SK-N-SH (cell line): ENCODE data around the gene MSRB2. TPM values are rescaled to one million over a fixed set of nuclear protein-coding genes. Genes with fewer than 3 reads are reported as not detected.

Experiments used
- CTCF ChIA-PET: fragments of 300-600, 350-600 bp; formaldehyde crosslinking; extraction: SDS; loops from one replicate; lab custom pipeline; 2021; lab: Yijun Ruan, JAX
- POLR2A ChIA-PET: fragments of 350-600 bp; sonication (Branson Sonifier 250); formaldehyde crosslinking; extraction: SDS; loops from one replicate; lab custom pipeline; 2020; ENCODE audit warnings: antibody characterized with exemption, inconsistent platforms; lab: Yijun Ruan, JAX
- DNase-seq: peaks from one replicate; pipeline ENCODE4 v3.0.0; 2012
- H2AFZ ChIP-seq: fragments of 200-600 bp; sonication (generic); 2 replicates; pipeline ENCODE4 v1.8.1; 2016; ENCODE audit warnings: antibody characterized with exemption, mild to moderate bottlenecking, low read depth
- H3F3A ChIP-seq: fragments of 200-600 bp; sonication (generic); replicated peaks from 2 replicates; pipeline ENCODE3; 2016; ENCODE audit warnings: antibody characterized with exemption, mild to moderate bottlenecking; ENCODE audit not compliant: insufficient read depth
- H3K27ac ChIP-seq, 2 experiments: fragments of 200-500 bp in 1 of 2; fragments of 200-600 bp in 1 of 2; sonication (Bioruptor generic) in 1 of 2; sonication (generic), shearing (Covaris generic) in 1 of 2; 2 replicates each; pipeline versions ENCODE4 v1.5.1 to v1.6.1; 2014 to 2016; ENCODE audit warnings: low read depth in 2 of 2, inconsistent platforms in 1 of 2, low read length in 1 of 2, mild to moderate bottlenecking in 1 of 2, mixed read lengths in 1 of 2
- H3K27me3 ChIP-seq: fragments of 200-600 bp; sonication (generic), shearing (Covaris generic); 2 replicates; pipeline ENCODE4 v1.6.1; 2016; ENCODE audit warnings: mixed run types; ENCODE audit not compliant: insufficient read depth
- H3K36me3 ChIP-seq, 2 experiments: fragments of 200-500 bp in 1 of 2; fragments of 200-600 bp in 1 of 2; sonication (Bioruptor generic) in 1 of 2; sonication (generic) in 1 of 2; replicated peaks in 1 of 2; 2 replicates each; pipeline versions ENCODE3 to v1.5.1; 2014 to 2016; ENCODE audit warnings: low read length in 1 of 2, mild to moderate bottlenecking in 1 of 2; ENCODE audit not compliant: insufficient read depth in 2 of 2, control insufficient read depth in 1 of 2
- H3K4me1 ChIP-seq, 2 experiments: fragments of 200-500 bp in 1 of 2; fragments of 200-600 bp in 1 of 2; sonication (Bioruptor generic) in 1 of 2; sonication (generic), shearing (Covaris generic) in 1 of 2; 2 replicates each; pipeline versions ENCODE4 v1.5.1 to v1.6.1; 2014 to 2016; ENCODE audit warnings: low read depth in 1 of 2, low read length in 1 of 2, mixed run types in 1 of 2; ENCODE audit not compliant: insufficient read depth in 2 of 2, control insufficient read depth in 1 of 2
- H3K4me2 ChIP-seq: fragments of 200-600 bp; sonication (generic), shearing (Covaris generic); 2 replicates; pipeline ENCODE4 v1.6.1; 2017; ENCODE audit warnings: mixed run types
- H3K4me3 ChIP-seq, 2 experiments: fragments of 200-500 bp in 1 of 2; fragments of 200-600 bp in 1 of 2; sonication (Bioruptor generic) in 1 of 2; sonication (generic), shearing (Covaris generic) in 1 of 2; 2 replicates each; pipeline versions ENCODE4 v1.5.1 to v1.8.1; 2014 to 2016; ENCODE audit warnings: low read depth in 2 of 2, inconsistent platforms in 1 of 2, low read length in 1 of 2, mild to moderate bottlenecking in 1 of 2, mixed read lengths in 1 of 2, moderate library complexity in 1 of 2
- H3K79me2 ChIP-seq: fragments of 200-600 bp; sonication (generic); 2 replicates; pipeline ENCODE4 v1.8.1; 2017; ENCODE audit warnings: mild to moderate bottlenecking; ENCODE audit not compliant: insufficient read depth
- H3K9ac ChIP-seq: fragments of 200-600 bp; sonication (generic); 2 replicates; pipeline ENCODE4 v1.6.1; 2017; ENCODE audit warnings: mixed run types
- H3K9me2 ChIP-seq: fragments of 200-600 bp; sonication (generic); 2 replicates; pipeline ENCODE4 v1.6.1; 2017; ENCODE audit warnings: mixed run types
- H3K9me3 ChIP-seq: fragments of 200-600 bp; sonication (generic); 2 replicates; pipeline ENCODE4 v1.6.1; 2017; ENCODE audit warnings: mixed run types, mild to moderate bottlenecking, moderate library complexity
- H4K20me1 ChIP-seq: fragments of 200-600 bp; sonication (generic); 2 replicates; pipeline ENCODE4 v1.6.1; 2017; ENCODE audit warnings: mild to moderate bottlenecking, mixed run types; ENCODE audit not compliant: insufficient read depth
- CHD2 ChIP-seq: fragments of 150-350 bp; IDR thresholded peaks from 2 replicates; pipeline ENCODE4 v1.6.1; 2018; ENCODE audit warnings: low read length; ENCODE audit not compliant: partially characterized antibody
- EP300 ChIP-seq, 2 experiments: IDR thresholded peaks; 2 replicates each; pipeline versions ENCODE4 v1.4.0 to v1.6.1; 2012; ENCODE audit warnings: borderline replicate concordance in 1 of 2, low read depth in 1 of 2, low read length in 1 of 2
- FOXM1 ChIP-seq: IDR thresholded peaks from 2 replicates; pipeline ENCODE4 v1.4.0; 2012; ENCODE audit warnings: low read depth, mild to moderate bottlenecking
- GABPA ChIP-seq: IDR thresholded peaks from 2 replicates; pipeline ENCODE4 v1.4.0; 2012; ENCODE audit warnings: low read depth, mild to moderate bottlenecking
- GATA2 ChIP-seq: sonication (generic); formaldehyde crosslinking; IDR thresholded peaks from 2 replicates; pipeline ENCODE4 v1.5.0; 2020; ENCODE audit warnings: mild to moderate bottlenecking, missing genetic modification reagents
- IRF3 ChIP-seq: fragments of 150-350 bp; IDR thresholded peaks from 2 replicates; pipeline ENCODE4 v1.6.1; 2016; ENCODE audit warnings: mild to moderate bottlenecking, low read depth, low read length
- JUND ChIP-seq: IDR thresholded peaks from 2 replicates; pipeline ENCODE4 v1.4.0; 2012
- MXI1 ChIP-seq: IDR thresholded peaks from 2 replicates; pipeline ENCODE4 v1.6.1; 2012; ENCODE audit warnings: mild to moderate bottlenecking, low read depth, low read length, improper control_type of control experiment
- NFIC ChIP-seq: IDR thresholded peaks from 2 replicates; pipeline ENCODE4 v1.4.0; 2012; ENCODE audit warnings: borderline replicate concordance
- NRF1 ChIP-seq: IDR thresholded peaks from 2 replicates; pipeline ENCODE4 v1.6.1; 2012; ENCODE audit warnings: low read depth, mild to moderate bottlenecking, low read length
- PBX3 ChIP-seq: IDR thresholded peaks from 2 replicates; pipeline ENCODE4; 2012
- POLR2AphosphoS5 ChIP-seq: IDR thresholded peaks from 2 replicates; pipeline ENCODE4 v1.6.1; 2012; ENCODE audit warnings: low read depth, low read length
- RCOR1 ChIP-seq: fragments of 150-350 bp; IDR thresholded peaks from 2 replicates; pipeline ENCODE4 v1.6.1; 2017; ENCODE audit warnings: antibody characterized with exemption, low read length
- REST ChIP-seq: IDR thresholded peaks from 2 replicates; pipeline ENCODE4 v1.6.1; 2012; ENCODE audit warnings: mild to moderate bottlenecking, low read depth, low read length, moderate library complexity
- SMC3 ChIP-seq: IDR thresholded peaks from 2 replicates; pipeline ENCODE4 v1.6.1; 2012; ENCODE audit warnings: low read depth, low read length, improper control_type of control experiment
- TAF1 ChIP-seq: IDR thresholded peaks from 2 replicates; pipeline ENCODE4 v1.6.1; 2012; ENCODE audit warnings: low read depth, mild to moderate bottlenecking, low read length, moderate library complexity, borderline replicate concordance
- TEAD4 ChIP-seq: IDR thresholded peaks from 2 replicates; pipeline ENCODE4 v1.4.0; 2012; ENCODE audit warnings: mild to moderate bottlenecking, borderline replicate concordance; ENCODE audit not compliant: insufficient read depth
- USF2 ChIP-seq: fragments of 150-350 bp; IDR thresholded peaks from 2 replicates; pipeline ENCODE4 v1.6.1; 2017; ENCODE audit warnings: antibody characterized with exemption, low read length, low read depth, borderline replicate concordance
- YY1 ChIP-seq: IDR thresholded peaks from 2 replicates; pipeline ENCODE4 v1.4.0; 2012; ENCODE audit warnings: low read depth, mild to moderate bottlenecking
- WGBS: methylation state at CpG from one replicate; pipeline ENCODE4 v1.1.6; 2017; ENCODE audit warnings: low lambda C conversion rate; 5-methylcytosine and 5-hydroxymethylcytosine counted together
- polyA plus RNA-seq, 3 experiments: library from polyadenylated mRNA; depleted of rRNA; stranded (reverse); fragments of >200 nt; gene quantifications; 2 replicates each; pipeline ENCODE4 v1.2.3, GENCODE V29; 2012

MSRB2 gene
- polyA plus RNA-seq (2012; rRNA removed): 42.3 and 44.0 TPM in 2 replicates
- 44.9 and 47.2 TPM in 2 replicates for polyA plus RNA-seq (2012; cell fraction: cytosol; rRNA removed)
- 31.6 and 39.4 TPM in 2 replicates for polyA plus RNA-seq (2012; cell fraction: nucleus; rRNA removed)

- POLR2A ChIA-PET: no interaction called here
- 1% methylated on average over 9 of the region's 50 CpGs for WGBS
- H3K4me3 ChIP-seq: peak within 1 kb of the TSS; percentile 79 to 90
Observed at GRCh38 chr10:23095404-23095965, at the start of gene MSRB2. TSS of gene MSRB2 (plus strand) at chr10:23095579. CDS start at chr10:23095609, 30 bp downstream.

GRCh38 chr10:23046027-23046426 is 49.4 kb upstream of the MSRB2 start:
- no peak overlapping the region for H2AFZ ChIP-seq
- no peak for DNase-seq
- H3K27ac ChIP-seq: no peak overlapping the region
- H3K36me3 ChIP-seq: no peaks in the 10 kb centered on the region
- H4K20me1 ChIP-seq: no peaks in the 10 kb centered on the region
- WGBS: 31% methylated on average over 4 of the region's 4 CpGs
- H3K4me1 ChIP-seq: peaks cover 0 to 5% of the 10 kb centered on the region in 2 experiments; a peak in 2 of 4 replicates
- H3K9ac ChIP-seq: no peak overlapping the region
- H3K9me2 ChIP-seq: no peaks in the 10 kb centered on the region
- H3K4me3 ChIP-seq: no peak overlapping the region
- no peak overlapping the region for H3K4me2 ChIP-seq
- CTCF ChIA-PET: interaction anchor here (1.0 to 1.8 kb wide), 2 partner anchors 10 to 57 kb away, joined by 4 read pairs; no protein-coding TSS in a partner anchor
- H3K9me3 ChIP-seq: no peaks in the 10 kb centered on the region
- POLR2A ChIA-PET: no interaction called here
- no peaks in the 10 kb centered on the region for H3K79me2 ChIP-seq
- H3K27me3 ChIP-seq: no peaks in the 10 kb centered on the region
- no peaks in the 10 kb centered on the region for H3F3A ChIP-seq
- TF ChIP-seq FOXM1 (no peak), IRF3 (no peak), USF2 (no peak), GABPA (no peak), NFIC (no peak), MXI1 (no peak), JUND (no peak), REST (no peak)

More at GRCh38 chr10:23095404-23095965, at the start of gene MSRB2:
- CTCF ChIA-PET: interaction anchor here (1.7 to 2.4 kb wide), 2 partner anchors 63 to 65 kb away, joined by 3 to 10 read pairs; no protein-coding TSS in a partner anchor
- Histone ChIP-seq H3K4me1 (peaks cover 4 to 13% of the 10 kb centered on the region in 2 experiments; a peak in 3 of 4 replicates), H3K9ac (peak within 1 kb of the TSS; percentile 95), H3F3A (peaks cover 10% of the 10 kb centered on the region), H3K4me2 (peak within 1 kb of the TSS; percentile 94), H3K79me2 (peaks cover 33% of the 10 kb centered on the region), H3K9me3 (no peaks in the 10 kb centered on the region; the same call in 1 of the 2 replicates), H3K27ac (peak within 1 kb of the TSS; percentile 60 to 95), H3K27me3 (no peaks in the 10 kb centered on the region), H3K9me2 (no peaks in the 10 kb centered on the region), H2AFZ (peak within 1 kb of the TSS; percentile 97), H4K20me1 (no peaks in the 10 kb centered on the region), H3K36me3 (no peaks in the 10 kb centered on the region)
- TF ChIP-seq TAF1 (peak; percentile 84; the same call in 1 of the 2 replicates), NFIC (no peak), NRF1 (peak; percentile 60), TEAD4 (no peak), POLR2AphosphoS5 (peak; percentile 88), EP300 (IDR thresholded peaks at IDR 0.05; ENCODE audit: borderline replicate concordance in 1 of 2, low read depth in 1 of 2, low read length in 1 of 2) (no peak), PBX3 (no peak), YY1 (peak; percentile 62; the same call in 1 of the 2 replicates), FOXM1 (no peak), CHD2 (peak; percentile 94), GATA2 (CRISPR knock-in tag) (no peak), RCOR1 (0 out of 2 replicates have a peak, but pooled peaks have one; percentile 23), SMC3 (no peak), IRF3 (no peak)
- DNase-seq: peak; percentile 96
